Endodermal cell (in vitro differentiated cells): ENCODE data around the gene GSK3A. TPM values are rescaled to one million over a fixed set of nuclear protein-coding genes. Genes with fewer than 3 reads are reported as not detected.
A peak's percentile ranks its signal among the peaks of the same experiment; 100 is the strongest.

ENCODE experiments used
- DNase-seq: peaks from one replicate; pipeline ENCODE4 v3.0.0-alpha.2; 2017
- H3K27ac ChIP-seq: 2 replicates; pipeline ENCODE4 v1.5.1; 2013; ENCODE audit warnings: mild to moderate bottlenecking, low read depth, low read length, moderate library complexity
- H3K27me3 ChIP-seq: 2 replicates; pipeline ENCODE4 v1.6.1; 2013; ENCODE audit warnings: mild to moderate bottlenecking, low read length, moderate library complexity; ENCODE audit not compliant: insufficient read depth, control insufficient read depth, poor library complexity, severe bottlenecking
- H3K36me3 ChIP-seq: 2 replicates; pipeline ENCODE4 v1.7.0; 2013; ENCODE audit warnings: mild to moderate bottlenecking, low read length, moderate library complexity; ENCODE audit not compliant: control insufficient read depth, insufficient read depth
- H3K4me1 ChIP-seq: one replicate; pipeline ENCODE4 v1.7.0; 2013; ENCODE audit warnings: low read length; ENCODE audit not compliant: control insufficient read depth, insufficient read depth
- H3K4me3 ChIP-seq: 2 replicates; pipeline ENCODE4 v1.5.1; 2013; ENCODE audit warnings: mild to moderate bottlenecking, low read length, moderate library complexity
- H3K9ac ChIP-seq: 2 replicates; pipeline ENCODE4 v1.6.1; 2013; ENCODE audit warnings: mild to moderate bottlenecking, low read length, moderate library complexity; ENCODE audit not compliant: poor library complexity, severe bottlenecking; ENCODE audit errors: extremely low read depth
- H3K9me3 ChIP-seq: 2 replicates; pipeline ENCODE4 v1.6.1; 2013; ENCODE audit warnings: mild to moderate bottlenecking, low read length, moderate library complexity; ENCODE audit not compliant: control insufficient read depth
- H3K27ac Mint-ChIP-seq: 2 replicates; pipeline ENCODE4 v1.8.0; 2020; ENCODE audit warnings: mixed read lengths
- H3K27me3 Mint-ChIP-seq: 2 replicates; pipeline ENCODE4 v1.8.0; 2021; ENCODE audit warnings: mild to moderate bottlenecking, mixed read lengths; ENCODE audit not compliant: insufficient read depth
- H3K36me3 Mint-ChIP-seq: 2 replicates; pipeline ENCODE4 v1.8.0; 2020; ENCODE audit warnings: low read depth, mixed read lengths
- H3K4me1 Mint-ChIP-seq: 2 replicates; pipeline ENCODE4 v1.8.0; 2020; ENCODE audit warnings: mixed read lengths
- H3K4me3 Mint-ChIP-seq: 2 replicates; pipeline ENCODE4 v1.8.0; 2020; ENCODE audit warnings: mild to moderate bottlenecking, moderate library complexity, mixed read lengths
- H3K9me3 Mint-ChIP-seq: 2 replicates; pipeline ENCODE4 v1.8.0; 2020; ENCODE audit warnings: mild to moderate bottlenecking, mixed read lengths
- CTCF ChIP-seq: fragments of 200-600 bp; sonication (generic); conservative IDR thresholded peaks from 2 replicates; pipeline ENCODE4 v1.5.0; 2021; ENCODE audit warnings: antibody characterized with exemption, mild to moderate bottlenecking
- WGBS, 2 experiments: methylation state at CpG; one replicate each; pipeline versions ENCODE4 v1.1.5 to v1.1.7; 2013; ENCODE audit warnings: missing lambda C conversion rate in 2 of 2, mixed read lengths in 1 of 2; ENCODE audit not compliant: insufficient coverage in 1 of 2, insufficient read length in 1 of 2; 5-methylcytosine and 5-hydroxymethylcytosine counted together
- total RNA-seq, 2 donors: library from RNA; stranded (reverse); fragmentation: NEBNext Ultra II Directional in 1 of 2; extraction: Animal tissue kit (Norgen Biotek cat#: 25700) in 1 of 2; gene quantifications; 2 replicates in 1 of 2; 3 replicates in 1 of 2; pipeline ENCODE4 v1.2.1, GENCODE V29; 2021

Gene GSK3A
- total RNA-seq, 2 donors from 2014 or later, result 52.6 to 55.1 TPM

- Histone ChIP-seq H3K9ac (no peak overlapping the region), H3K4me1 (peaks cover 7% of the 10 kb centered on the region), H3K4me3 (no peak overlapping the region), H3K27me3 (no peaks in the 10 kb centered on the region), H3K9me3 (no peaks in the 10 kb centered on the region), H3K27ac (no peak overlapping the region), H3K36me3 (peaks cover 16% of the 10 kb centered on the region)
- Mint-ChIP-seq H3K4me3 (no peak overlapping the region), H3K27me3 (no peaks in the 10 kb centered on the region), H3K4me1 (peaks cover 17% of the 10 kb centered on the region), H3K36me3 (peaks cover 19% of the 10 kb centered on the region), H3K9me3 (no peaks in the 10 kb centered on the region), H3K27ac (no peak overlapping the region)
- no peak for TF ChIP-seq CTCF
- no peak for DNase-seq
- WGBS, 2 experiments, result 94 to 97% methylated on average over 2 to 4 of the region's 4 CpGs
Measured at GRCh38 chr19:42276821-42277220, 34.4 kb upstream of the GSK3A start.

GRCh38 chr19:42276284-42276683, 33.9 kb upstream of the GSK3A start:
- H3K27ac Mint-ChIP-seq, result peak overlapping the region; percentile 1
- Histone ChIP-seq H3K36me3 (peaks cover 16% of the 10 kb centered on the region), H3K4me3 (no peak overlapping the region), H3K27ac (no peak overlapping the region), H3K4me1 (peaks cover 5% of the 10 kb centered on the region), H3K9me3 (no peaks in the 10 kb centered on the region), H3K27me3 (no peaks in the 10 kb centered on the region), H3K9ac (no peak overlapping the region)
- no peak overlapping the region for H3K4me3 Mint-ChIP-seq
- WGBS, 2 experiments, result 94% methylated on average over 3 of the region's 3 CpGs
- H3K36me3 Mint-ChIP-seq, result peaks cover 23% of the 10 kb centered on the region
- no peaks in the 10 kb centered on the region for H3K9me3 Mint-ChIP-seq
- no peaks in the 10 kb centered on the region for H3K27me3 Mint-ChIP-seq
- DNase-seq, result no peak
- TF ChIP-seq CTCF, result no peak
- H3K4me1 Mint-ChIP-seq, result peaks cover 15% of the 10 kb centered on the region

- Mint-ChIP-seq H3K27me3 (no peaks in the 10 kb centered on the region), H3K27ac (no peak overlapping the region), H3K4me1 (peaks cover 20% of the 10 kb centered on the region), H3K36me3 (peaks cover 23% of the 10 kb centered on the region), H3K9me3 (no peaks in the 10 kb centered on the region), H3K4me3 (no peak overlapping the region)
- Histone ChIP-seq H3K36me3 (peaks cover 16% of the 10 kb centered on the region), H3K27me3 (no peaks in the 10 kb centered on the region), H3K9me3 (no peaks in the 10 kb centered on the region), H3K4me1 (peaks cover 7% of the 10 kb centered on the region), H3K4me3 (no peak overlapping the region), H3K27ac (no peak overlapping the region), H3K9ac (no peak overlapping the region)
- 91% methylated on average over 2 of the region's 3 CpGs; no CpG with 5 or more reads in 1 of the 2 experiments for WGBS, 2 experiments
- no peak for TF ChIP-seq CTCF
- DNase-seq, result no peak
Measured at GRCh38 chr19:42275517-42275916, 33.1 kb upstream of the GSK3A start.
